MM.1S (cell line): Measurements from ENCODE around the gene SETBP1.

Experiments used
- DNase-seq: peaks from one replicate; pipeline ENCODE4 v3.0.0-alpha.2; 2015
- H2AFZ ChIP-seq: fragments of 300-600 bp; sonication (generic); 2 replicates; pipeline ENCODE4 v1.6.0; 2016; ENCODE audit warnings: antibody characterized with exemption, low read length
- H3F3A ChIP-seq: fragments of 300-600 bp; sonication (generic); 2 replicates; pipeline ENCODE4 v1.6.1; 2016; ENCODE audit warnings: mild to moderate bottlenecking, antibody characterized with exemption, low read length, moderate library complexity, mixed read lengths; ENCODE audit not compliant: insufficient read depth
- H3K27ac ChIP-seq: fragments of 300-600 bp; sonication (generic); 2 replicates; pipeline ENCODE4 v1.5.1; 2016; ENCODE audit warnings: mild to moderate bottlenecking, low read length
- H3K27me3 ChIP-seq: fragments of 300-600 bp; sonication (generic); replicated peaks from 2 replicates; pipeline ENCODE4 v1.6.0; 2016; ENCODE audit warnings: low read length; ENCODE audit not compliant: insufficient read depth
- H3K36me3 ChIP-seq: fragments of 300-600 bp; sonication (generic); replicated peaks from 2 replicates; pipeline ENCODE4 v1.6.1; 2016; ENCODE audit warnings: mild to moderate bottlenecking, low read length, mixed read lengths; ENCODE audit not compliant: insufficient read depth
- H3K4me1 ChIP-seq: fragments of 300-600 bp; sonication (generic); 2 replicates; pipeline ENCODE4 v1.6.1; 2016; ENCODE audit warnings: low read length, mixed read lengths
- H3K4me2 ChIP-seq: fragments of 300-600 bp; sonication (generic); 2 replicates; pipeline ENCODE4 v1.6.0; 2016; ENCODE audit warnings: low read depth, low read length
- H3K4me3 ChIP-seq: fragments of 300-600 bp; sonication (generic); 2 replicates; pipeline ENCODE4 v1.5.1; 2016; ENCODE audit warnings: low read length, mixed read lengths
- H3K79me2 ChIP-seq: fragments of 300-600 bp; sonication (generic); 2 replicates; pipeline ENCODE4 v1.6.1; 2016; ENCODE audit warnings: mixed run types, low read length, mixed read lengths
- H3K9ac ChIP-seq: fragments of 300-600 bp; sonication (generic); 2 replicates; pipeline ENCODE4 v1.6.1; 2016; ENCODE audit warnings: low read length, mixed read lengths
- H3K9me2 ChIP-seq: fragments of 300-600 bp; sonication (generic); replicated peaks from 2 replicates; pipeline ENCODE4 v1.6.1; 2016; ENCODE audit warnings: mild to moderate bottlenecking, low read length, mixed read lengths; ENCODE audit not compliant: insufficient read depth
- H3K9me3 ChIP-seq: fragments of 300-600 bp; sonication (generic); replicated peaks from 2 replicates; pipeline ENCODE4 v1.6.1; 2016; ENCODE audit warnings: mild to moderate bottlenecking, low read length, mixed read lengths; ENCODE audit not compliant: insufficient read depth
- H4K20me1 ChIP-seq: fragments of 300-600 bp; sonication (generic); 2 replicates; pipeline ENCODE4 v1.6.1; 2016; ENCODE audit warnings: mild to moderate bottlenecking, low read length, moderate library complexity, mixed read lengths; ENCODE audit not compliant: insufficient read depth
- EZH2 ChIP-seq: fragments of 300-600 bp; sonication (generic); optimal IDR thresholded peaks from 2 replicates; pipeline ENCODE3; 2017; ENCODE audit warnings: low read depth, mild to moderate bottlenecking, antibody characterized with exemption, low read length, mixed read lengths
- EZH2phosphoT487 ChIP-seq: fragments of 300-600 bp; sonication (generic); IDR thresholded peaks from 2 replicates; pipeline ENCODE4 v1.6.1; 2018; ENCODE audit warnings: antibody characterized with exemption, low read length
- TF ChIP-seq, protein P1 (sequence below): fragments of 300-600 bp; sonication (generic); IDR thresholded peaks from 2 replicates; pipeline ENCODE4 v1.5.1; 2016; ENCODE audit warnings: antibody characterized with exemption, low read length, mixed read lengths

SETBP1 gene

DNA sequence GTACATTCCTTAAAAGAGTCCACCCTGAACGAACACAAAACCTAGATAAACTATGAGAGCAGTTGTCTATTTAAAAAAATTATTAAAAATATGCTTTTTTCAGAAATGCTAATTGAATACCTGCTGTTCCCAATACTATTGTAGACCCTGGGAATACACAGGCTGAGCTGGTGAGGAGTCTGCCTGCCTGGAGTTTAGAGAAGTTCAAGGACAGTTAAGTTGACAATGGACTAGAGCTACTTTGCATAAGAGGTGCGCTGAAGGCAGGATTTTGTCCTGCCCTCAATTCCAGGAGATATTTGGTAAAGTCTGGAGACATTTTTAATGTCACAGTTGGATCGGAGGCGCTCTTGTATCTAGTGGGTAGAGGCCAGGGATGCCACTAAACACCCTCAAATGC, 110.2 kb downstream of the SETBP1 start:
- Histone ChIP-seq H4K20me1 (no peaks in the 10 kb centered on the region), H3K4me1 (peaks cover 12% of the 10 kb centered on the region), H3K36me3 (no peaks in the 10 kb centered on the region), H3K79me2 (peaks cover 82% of the 10 kb centered on the region), H3K27me3 (no peaks in the 10 kb centered on the region), H3K9me3 (no peaks in the 10 kb centered on the region), H3K9ac (no peak overlapping the region), H3K4me3 (no peak overlapping the region), H2AFZ (no peak overlapping the region), H3K4me2 (no peak overlapping the region), H3K9me2 (no peaks in the 10 kb centered on the region), H3K27ac (no peak overlapping the region), H3F3A (peaks cover 6% of the 10 kb centered on the region)
- TF ChIP-seq EZH2phosphoT487 = no peak
- no peak for TF ChIP-seq EZH2
- no peak for DNase-seq

DNA sequence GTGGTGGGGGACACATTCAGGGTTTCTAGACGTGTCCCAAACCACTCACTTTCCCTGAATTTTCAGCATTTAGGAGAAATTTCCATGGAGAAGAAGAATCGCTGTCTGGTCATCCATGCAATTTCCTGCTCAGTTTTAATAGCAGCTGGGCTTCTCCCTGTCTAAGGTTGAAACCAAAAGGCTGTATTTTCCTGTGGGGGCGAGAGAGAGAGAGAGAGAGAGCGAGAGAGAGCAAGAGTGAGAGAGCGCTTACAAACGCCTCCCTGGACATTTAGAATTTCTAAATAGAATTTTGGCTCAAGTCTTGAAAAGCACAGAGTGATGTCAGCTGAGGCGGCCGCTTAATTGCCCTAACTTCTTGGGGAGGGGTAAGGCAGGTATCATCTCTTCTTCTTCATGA, 110.8 kb downstream of the SETBP1 start:
- Histone ChIP-seq H2AFZ (no peak overlapping the region), H4K20me1 (no peaks in the 10 kb centered on the region), H3K79me2 (peaks cover 76% of the 10 kb centered on the region)

DNA sequence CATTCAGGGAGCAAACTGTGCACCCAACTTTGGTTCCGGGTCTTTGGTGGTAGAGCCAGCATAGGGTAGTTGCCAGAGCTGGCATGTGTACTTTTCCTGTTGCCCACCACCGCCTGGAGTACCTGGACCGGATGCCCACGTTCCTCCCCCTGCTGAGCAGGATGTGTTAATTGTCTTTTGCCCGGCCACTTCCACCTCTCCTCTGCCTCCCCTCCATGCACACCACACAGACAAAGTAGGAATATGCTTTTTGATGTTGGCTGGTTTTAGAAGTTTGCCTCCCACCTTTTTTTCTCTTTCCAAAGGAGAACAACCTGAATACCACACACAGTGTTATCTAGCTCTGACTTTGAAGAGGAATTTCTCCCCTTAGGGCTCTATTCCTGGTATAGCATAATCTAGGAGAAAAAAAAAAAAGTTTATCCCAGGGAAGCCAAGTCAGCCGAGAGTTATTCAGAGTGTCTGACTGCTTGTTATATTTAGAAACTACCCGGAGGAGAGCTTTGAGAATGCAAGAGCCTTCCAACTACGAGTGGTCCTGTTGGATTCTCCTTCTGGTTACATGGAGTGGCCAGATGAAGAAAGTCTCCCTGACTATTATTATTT, 111.9 kb downstream of the SETBP1 start:
- H3K79me2 ChIP-seq = peaks cover 81% of the 10 kb centered on the region

More for the DNA sequence above, 110.8 kb downstream of the SETBP1 start:
- no peak overlapping the region for H3K9ac ChIP-seq
- DNase-seq = no peak
- H3K9me2 ChIP-seq = no peaks in the 10 kb centered on the region
- no peak overlapping the region for H3K4me3 ChIP-seq
- H3K9me3 ChIP-seq = no peaks in the 10 kb centered on the region
- H3K4me1 ChIP-seq = peaks cover 6% of the 10 kb centered on the region
- H3K4me2 ChIP-seq = no peak overlapping the region
- H3K27ac ChIP-seq = no peak overlapping the region
- H3K36me3 ChIP-seq = no peaks in the 10 kb centered on the region
- TF ChIP-seq, protein P1, sequence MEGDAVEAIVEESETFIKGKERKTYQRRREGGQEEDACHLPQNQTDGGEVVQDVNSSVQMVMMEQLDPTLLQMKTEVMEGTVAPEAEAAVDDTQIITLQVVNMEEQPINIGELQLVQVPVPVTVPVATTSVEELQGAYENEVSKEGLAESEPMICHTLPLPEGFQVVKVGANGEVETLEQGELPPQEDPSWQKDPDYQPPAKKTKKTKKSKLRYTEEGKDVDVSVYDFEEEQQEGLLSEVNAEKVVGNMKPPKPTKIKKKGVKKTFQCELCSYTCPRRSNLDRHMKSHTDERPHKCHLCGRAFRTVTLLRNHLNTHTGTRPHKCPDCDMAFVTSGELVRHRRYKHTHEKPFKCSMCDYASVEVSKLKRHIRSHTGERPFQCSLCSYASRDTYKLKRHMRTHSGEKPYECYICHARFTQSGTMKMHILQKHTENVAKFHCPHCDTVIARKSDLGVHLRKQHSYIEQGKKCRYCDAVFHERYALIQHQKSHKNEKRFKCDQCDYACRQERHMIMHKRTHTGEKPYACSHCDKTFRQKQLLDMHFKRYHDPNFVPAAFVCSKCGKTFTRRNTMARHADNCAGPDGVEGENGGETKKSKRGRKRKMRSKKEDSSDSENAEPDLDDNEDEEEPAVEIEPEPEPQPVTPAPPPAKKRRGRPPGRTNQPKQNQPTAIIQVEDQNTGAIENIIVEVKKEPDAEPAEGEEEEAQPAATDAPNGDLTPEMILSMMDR = no peak
- TF ChIP-seq EZH2phosphoT487 (no peak), EZH2 (no peak)
- H3K27me3 ChIP-seq = no peaks in the 10 kb centered on the region
- peaks cover 6% of the 10 kb centered on the region for H3F3A ChIP-seq

DNA sequence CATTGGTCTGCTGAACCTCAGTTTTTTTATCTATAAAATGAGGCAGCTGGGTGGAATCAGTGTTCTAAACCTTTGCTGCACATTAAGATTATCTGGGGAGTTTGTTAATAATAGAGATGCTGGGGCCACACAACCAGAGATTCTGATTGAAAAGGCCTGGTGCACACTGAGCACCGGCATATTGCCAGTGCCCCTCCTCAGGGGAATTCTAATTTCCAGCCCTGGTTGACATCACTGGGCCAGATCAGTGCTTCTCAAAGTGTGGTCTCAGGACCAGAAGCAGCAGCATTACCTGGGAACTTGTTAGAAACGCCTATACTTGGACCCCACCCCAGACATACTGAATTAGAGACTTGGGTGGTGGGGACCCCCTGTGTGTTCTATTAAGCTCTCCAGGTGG, 112.5 kb downstream of the SETBP1 start:
- Histone ChIP-seq H3K4me2 (no peak overlapping the region), H3K9ac (no peak overlapping the region), H3K79me2 (peaks cover 81% of the 10 kb centered on the region), H4K20me1 (no peaks in the 10 kb centered on the region), H3K36me3 (no peaks in the 10 kb centered on the region), H3K4me1 (peaks cover 15% of the 10 kb centered on the region), H3K27ac (no peak overlapping the region), H3F3A (peaks cover 8% of the 10 kb centered on the region), H3K27me3 (no peaks in the 10 kb centered on the region), H3K9me2 (no peaks in the 10 kb centered on the region), H3K4me3 (no peak overlapping the region), H2AFZ (no peak overlapping the region), H3K9me3 (no peaks in the 10 kb centered on the region)
- TF ChIP-seq EZH2 (no peak), EZH2phosphoT487 (no peak)
- TF ChIP-seq, protein P1 = no peak
- DNase-seq = no peak

More for the DNA sequence above, 111.9 kb downstream of the SETBP1 start:
- Histone ChIP-seq H3K27ac (no peak overlapping the region), H3K4me2 (no peak overlapping the region), H4K20me1 (no peaks in the 10 kb centered on the region), H3K4me3 (no peak overlapping the region), H3K27me3 (no peaks in the 10 kb centered on the region), H3K9me2 (no peaks in the 10 kb centered on the region), H3K4me1 (peaks cover 9% of the 10 kb centered on the region), H2AFZ (no peak overlapping the region), H3K36me3 (no peaks in the 10 kb centered on the region), H3K9ac (no peak overlapping the region), H3F3A (0 out of 2 replicates have a peak, but pooled peaks cover 2% of the 10 kb centered on the region), H3K9me3 (no peaks in the 10 kb centered on the region)
- TF ChIP-seq EZH2phosphoT487 (no peak), EZH2 (no peak)
- TF ChIP-seq, protein P1 = no peak
- DNase-seq = no peak
